GM19438 (cell line): Measurements from ENCODE around the gene GTF3C6.
"Not testable (repeated sequence)": the region's sequence is repeated elsewhere in the genome, so short reads cannot be mapped to it uniquely, and the experiment has no call there.

Source experiments
- ATAC-seq: cut with Tn5 transposase; IDR thresholded peaks from one replicate; pipeline ENCODE4 v1.9.1; 2021; ENCODE audit warnings: low read depth; ENCODE audit not compliant: unreplicated experiment

The GTF3C6 gene

GRCh38 chr6:110958329-110959192 lies at the start of gene GTF3C6:
GTF3C6 (plus strand) TSS chr6:110958706; CDS start chr6:110958770, 64 bp downstream.
- ATAC-seq, result peak; percentile 97

- ATAC-seq, result no peak
Measured at GRCh38 chr6:110930781-110931180, 27.7 kb upstream of the GTF3C6 start.

GRCh38 chr6:110933912-110934311 lies 24.6 kb upstream of the GTF3C6 start:
- no peak for ATAC-seq

- no peak for ATAC-seq
Measured at GRCh38 chr6:110934381-110934898, 24.1 kb upstream of the GTF3C6 start.

- no peak for ATAC-seq
Measured at GRCh38 chr6:110935171-110935570, 23.3 kb upstream of the GTF3C6 start.

GRCh38 chr6:110938171-110938570 lies 20.3 kb upstream of the GTF3C6 start:
- no peak for ATAC-seq

- no peak for ATAC-seq
Measured at GRCh38 chr6:110939429-110940200, 18.9 kb upstream of the GTF3C6 start.

GRCh38 chr6:110944681-110945151 lies 13.8 kb upstream of the GTF3C6 start:
- peak; percentile 98 for ATAC-seq

- no peak for ATAC-seq
Measured at GRCh38 chr6:110946498-110946897, 12.0 kb upstream of the GTF3C6 start.

GRCh38 chr6:110949679-110950285 lies 8.7 kb upstream of the GTF3C6 start:
- ATAC-seq, result no peak

- ATAC-seq, result no peak
Measured at GRCh38 chr6:110950440-110950839, 8.1 kb upstream of the GTF3C6 start.

GRCh38 chr6:110951008-110951407 lies 7.5 kb upstream of the GTF3C6 start:
- ATAC-seq, result no peak

GRCh38 chr6:110951986-110952794 lies 6.3 kb upstream of the GTF3C6 start:
- no peak for ATAC-seq

- ATAC-seq, result no peak
Measured at GRCh38 chr6:110953633-110954303, 4.7 kb upstream of the GTF3C6 start.

- ATAC-seq, result no peak
Measured at GRCh38 chr6:110960014-110960390, 1.5 kb downstream of the GTF3C6 start.

GRCh38 chr6:110962636-110963035 lies 4.1 kb downstream of the GTF3C6 start:
- ATAC-seq, result not testable (repeated sequence)

- ATAC-seq, result no peak
Measured at GRCh38 chr6:110965629-110966229, 7.2 kb downstream of the GTF3C6 start.

- ATAC-seq, result not testable (repeated sequence)
Measured at GRCh38 chr6:110968661-110969060, 10.2 kb downstream of the GTF3C6 start.

GRCh38 chr6:110971468-110971867 lies 13.0 kb downstream of the GTF3C6 start:
- ATAC-seq, result no peak
